IMR-90 (cell line): Measurements from ENCODE around the gene LDLRAD4. TPM values are rescaled to one million over a fixed set of nuclear protein-coding genes. Genes with fewer than 3 reads are reported as not detected.

Source experiments
- ATAC-seq: fragments of 200-7000 bp; cut with Tn5 transposase; 2 replicates; pipeline ENCODE4 v1.9.1; 2020; ENCODE audit warnings: low read depth, mild to moderate bottlenecking, moderate library complexity
- BruUV-seq: library from RNA; stranded (reverse); fragments of 400-500 nt; replicated peaks from 2 replicates; lab custom pipeline; 2021; lab: Mats Ljungman, UMichigan
- CTCF ChIA-PET: fragments of 300-600 bp; formaldehyde crosslinking; extraction: SDS; loops from one replicate; lab custom pipeline; 2021; ENCODE audit warnings: antibody characterized with exemption; lab: Yijun Ruan, JAX
- POLR2A ChIA-PET: fragments of 300-600 bp; sonication (Branson Sonifier 250); formaldehyde crosslinking; loops from one replicate; lab custom pipeline; 2022; ENCODE audit warnings: antibody characterized with exemption; ENCODE audit not compliant: unreplicated experiment; lab: Charles Lee
- DNase-seq: peaks from one replicate; pipeline ENCODE4 v3.0.0; 2013
- H2AFZ ChIP-seq: replicated peaks from 2 replicates; pipeline ENCODE3; 2013; ENCODE audit warnings: low read length, mild to moderate bottlenecking; ENCODE audit not compliant: poor library complexity
- H2AK5ac ChIP-seq: 2 replicates; pipeline ENCODE4 v1.6.1; 2013; ENCODE audit warnings: low read depth, low read length, inconsistent platforms
- H2AK9ac ChIP-seq: replicated peaks from 2 replicates; pipeline ENCODE3; 2013; ENCODE audit warnings: mild to moderate bottlenecking, low read depth, low read length, moderate library complexity; ENCODE audit not compliant: poor library complexity
- H2BK120ac ChIP-seq: 2 replicates; pipeline ENCODE4 v1.6.1; 2013; ENCODE audit warnings: low read depth, low read length, inconsistent platforms
- H2BK15ac ChIP-seq: 3 replicates; pipeline ENCODE4 v1.6.1; 2013; ENCODE audit warnings: low read depth, low read length, inconsistent platforms
- H2BK20ac ChIP-seq: 2 replicates; pipeline ENCODE4 v1.6.1; 2013; ENCODE audit warnings: low read depth, mild to moderate bottlenecking, inconsistent platforms, low read length, moderate library complexity
- H2BK5ac ChIP-seq: 2 replicates; pipeline ENCODE4 v1.6.1; 2013; ENCODE audit warnings: mild to moderate bottlenecking, low read depth, low read length, inconsistent platforms; ENCODE audit not compliant: poor library complexity, severe bottlenecking
- H3K14ac ChIP-seq: replicated peaks from 2 replicates; pipeline ENCODE4 v1.6.1; 2013; ENCODE audit warnings: low read depth, low read length, inconsistent platforms
- H3K18ac ChIP-seq: 2 replicates; pipeline ENCODE4 v1.6.1; 2013; ENCODE audit warnings: low read depth, low read length, control low read depth
- H3K23ac ChIP-seq: 2 replicates; pipeline ENCODE4 v1.6.1; 2013; ENCODE audit warnings: low read depth, low read length, inconsistent platforms
- H3K27ac ChIP-seq: 2 replicates; pipeline ENCODE4 v1.5.1; 2013; ENCODE audit warnings: mild to moderate bottlenecking, control low read depth, low read length; ENCODE audit not compliant: insufficient read depth
- H3K27me3 ChIP-seq: 2 replicates; pipeline ENCODE4 v1.6.1; 2013; ENCODE audit warnings: low read length; ENCODE audit not compliant: control insufficient read depth, insufficient read depth
- H3K36me3 ChIP-seq: 2 replicates; pipeline ENCODE4 v1.6.1; 2013; ENCODE audit warnings: low read length, mixed read lengths; ENCODE audit not compliant: control insufficient read depth, insufficient read depth
- H3K4ac ChIP-seq: 2 replicates; pipeline ENCODE4 v1.6.1; 2013; ENCODE audit warnings: low read depth, low read length, inconsistent platforms
- H3K4me1 ChIP-seq: 2 replicates; pipeline ENCODE4 v1.6.1; 2013; ENCODE audit warnings: low read length, mixed read lengths; ENCODE audit not compliant: control insufficient read depth, insufficient read depth
- H3K4me2 ChIP-seq: 2 replicates; pipeline ENCODE4 v1.6.1; 2013; ENCODE audit warnings: low read depth, mild to moderate bottlenecking, control low read depth, low read length, moderate library complexity
- H3K4me3 ChIP-seq: 2 replicates; pipeline ENCODE4 v1.5.1; 2013; ENCODE audit warnings: low read depth, mild to moderate bottlenecking, control low read depth, low read length, moderate library complexity; ENCODE audit not compliant: insufficient read depth
- H3K56ac ChIP-seq: 2 replicates; pipeline ENCODE4 v1.6.1; 2013; ENCODE audit warnings: low read length, inconsistent platforms; ENCODE audit not compliant: insufficient read depth; ENCODE audit errors: extremely low read depth
- H3K79me1 ChIP-seq, 2 experiments: 2 replicates each; pipeline ENCODE4 v1.6.1; 2013; ENCODE audit warnings: low read length in 2 of 2, inconsistent platforms in 1 of 2, low read depth in 1 of 2
- H3K9ac ChIP-seq: 2 replicates; pipeline ENCODE4 v1.6.1; 2013; ENCODE audit warnings: low read depth, low read length, control low read depth
- H3K9me1 ChIP-seq: 2 replicates; pipeline ENCODE4 v1.6.1; 2013; ENCODE audit warnings: low read length, inconsistent platforms; ENCODE audit not compliant: insufficient read depth
- H3K9me3 ChIP-seq: 2 replicates; pipeline ENCODE4 v1.6.1; 2013; ENCODE audit warnings: low read length; ENCODE audit not compliant: control insufficient read depth, insufficient read depth
- H4K20me1 ChIP-seq: 2 replicates; pipeline ENCODE4 v1.6.1; 2013; ENCODE audit warnings: low read length, inconsistent platforms; ENCODE audit not compliant: insufficient read depth
- H4K5ac ChIP-seq: 2 replicates; pipeline ENCODE4 v1.6.1; 2013; ENCODE audit warnings: mild to moderate bottlenecking, low read depth, low read length, control low read depth
- H4K8ac ChIP-seq, 2 experiments: 2 replicates each; pipeline ENCODE4 v1.6.1; 2013; ENCODE audit warnings: low read depth in 2 of 2, low read length in 2 of 2, control low read depth in 1 of 2, inconsistent platforms in 1 of 2
- H4K91ac ChIP-seq: 2 replicates; pipeline ENCODE4 v1.6.1; 2013; ENCODE audit warnings: low read depth, low read length, inconsistent platforms; ENCODE audit not compliant: insufficient read depth
- MAFK ChIP-seq: IDR thresholded peaks from 2 replicates; pipeline ENCODE4 v1.6.1; 2012; ENCODE audit warnings: low read depth, low read length, improper control_type of control experiment
- NFE2L2 ChIP-seq: fragments of 150-350 bp; IDR thresholded peaks from 2 replicates; pipeline ENCODE4 v1.6.1; 2016; ENCODE audit warnings: low read depth, mild to moderate bottlenecking, low read length
- WGBS, 2 experiments: methylation state at CpG; one replicate each; pipeline versions ENCODE4 v1.1.5 to v1.1.7; 2013; ENCODE audit warnings: missing lambda C conversion rate in 2 of 2; ENCODE audit not compliant: insufficient read length in 1 of 2; ENCODE audit errors: extremely low coverage in 2 of 2; 5-methylcytosine and 5-hydroxymethylcytosine counted together
- dilution Hi-C: fragments of 300-500 bp; cut with HindIII; formaldehyde crosslinking; loops from one replicate; pipeline ENCODE4 v1.14.3; 2018; ENCODE audit warnings: low sequenced_read_pairs; ENCODE audit not compliant: unreplicated experiment
- in situ Hi-C: fragments of 300-500 bp; cut with MboI; formaldehyde crosslinking; loops from 3 replicates; pipeline ENCODE4 v1.14.3; 2019; ENCODE audit warnings: low sequenced_read_pairs, inconsistent platforms, mixed read lengths
- intact Hi-C: fragments of 100-400 bp; cut with micrococcal nuclease; formaldehyde crosslinking; loops from 2 replicates; pipeline ENCODE4 v1.10.0; 2022
- polyA plus RNA-seq, 3 experiments: library from polyadenylated mRNA; depleted of rRNA; stranded (reverse); fragments of >200 nt; gene quantifications; 2 replicates each; pipeline ENCODE4 v1.2.3, GENCODE V29; 2012; ENCODE audit warnings: low replicate concordance in 1 of 3
- total RNA-seq: library from RNA; depleted of rRNA; stranded (reverse); fragments of >200 nt; gene quantifications from 2 replicates; pipeline ENCODE4 v1.2.3, GENCODE V29; 2012

Gene LDLRAD4
- total and polyA plus RNA-seq, 2 of the 4 experiments (the other 2 are of a cell fraction): not detected

DNA sequence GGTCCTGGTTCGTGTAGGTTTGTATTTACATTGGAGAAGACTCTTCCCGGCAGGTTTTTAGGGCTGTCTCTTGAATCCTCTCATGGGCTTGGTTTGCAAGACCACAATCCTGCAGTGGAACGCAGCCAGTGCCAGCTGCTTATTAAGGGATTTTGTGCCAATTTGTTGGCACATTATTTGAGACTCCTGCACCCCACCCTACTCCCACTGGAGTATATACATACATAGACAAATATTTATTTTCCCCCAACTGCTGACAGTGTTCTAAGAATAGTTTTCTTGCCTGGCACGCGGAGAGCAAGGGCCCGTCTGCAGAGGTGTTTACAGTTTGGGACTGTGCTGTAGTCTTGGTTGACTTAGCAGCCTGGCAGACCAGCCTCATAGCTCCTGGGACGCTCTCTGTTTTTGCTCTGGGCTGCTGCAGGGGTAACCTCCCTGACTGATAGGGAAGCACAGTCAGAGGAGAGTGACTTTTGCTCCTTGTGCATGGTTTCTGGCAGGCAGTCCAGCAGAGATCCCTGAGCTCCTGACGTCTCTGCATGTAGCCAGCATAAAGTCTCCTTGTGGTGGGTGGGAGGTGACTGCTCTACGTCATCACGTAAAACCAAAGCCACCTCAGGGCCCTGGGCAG lies 1.9 kb downstream of the LDLRAD4 start:
- DNase-seq (no peak), ATAC-seq (no peak)
- H3K4me3 ChIP-seq: no peak overlapping the region
- H2AK5ac ChIP-seq: no peak overlapping the region
- peaks cover 51% of the 10 kb centered on the region for H3K27me3 ChIP-seq
- no peak overlapping the region for H2BK15ac ChIP-seq
- peaks cover 2% of the 10 kb centered on the region; the same call in 1 of the 2 replicates for H3K4me1 ChIP-seq
- no peak overlapping the region; the same call in 1 of the 2 replicates for H3K23ac ChIP-seq
- H4K8ac ChIP-seq: no peak overlapping the region
- H4K91ac ChIP-seq: no peak overlapping the region
- in situ Hi-C loops (no loop called here), intact Hi-C loops (no loop called here), dilution Hi-C loops (no loop called here)
- WGBS, 2 experiments: 10% methylated on average over 2 of the region's 10 CpGs; no CpG with 5 or more reads in 1 of the 2 experiments
- no peak overlapping the region; the same call in 1 of the 2 replicates for H2BK120ac ChIP-seq
- no peak overlapping the region for H4K5ac ChIP-seq
- H3K56ac ChIP-seq: no peak overlapping the region
- H3K9me1 ChIP-seq: no peaks in the 10 kb centered on the region
- ChIA-PET CTCF (interaction anchor here (0.8 kb wide), 1 partner anchor 14 kb away, joined by 4 read pairs; no protein-coding TSS in a partner anchor), POLR2A (no interaction called here)
- H3K79me1 ChIP-seq: no peaks in the 10 kb centered on the region
- H4K20me1 ChIP-seq: no peaks in the 10 kb centered on the region
- H3K4me2 ChIP-seq: no peak overlapping the region
- no peak overlapping the region for H3K27ac ChIP-seq
- H2AK9ac ChIP-seq: no peak overlapping the region
- no peaks in the 10 kb centered on the region for H3K36me3 ChIP-seq
- H2AFZ ChIP-seq: no peak overlapping the region
- H3K14ac ChIP-seq: no peak overlapping the region
- no peaks in the 10 kb centered on the region; the same call in 1 of the 2 replicates for H3K9me3 ChIP-seq
- no peak overlapping the region for H3K18ac ChIP-seq
- no peak overlapping the region for H2BK20ac ChIP-seq
- H3K4ac ChIP-seq: no peak overlapping the region
- BruUV-seq: no TSS peak
- TF ChIP-seq NFE2L2: no peak
- no peak for TF ChIP-seq MAFK
- H3K9ac ChIP-seq: no peak overlapping the region
- H2BK5ac ChIP-seq: no peak overlapping the region
